T47D (cell line): Measurements from ENCODE around the gene OTX2.

ENCODE experiments used
- DNase-seq, 2 experiments: peaks; one replicate each; pipeline versions ENCODE4 v3.0.0 to v3.0.0-alpha.2; 2011 to 2012; ENCODE audit warnings: low read depth in 1 of 2, low spot score in 1 of 2
- JUND ChIP-seq: IDR thresholded peaks from 2 replicates; pipeline ENCODE4 v1.6.1; 2012; ENCODE audit warnings: low read depth
- in situ Hi-C: cut with HindIII; loops from 2 replicates; pipeline ENCODE4 v1.10.0; 2016; ENCODE audit warnings: low sequenced_read_pairs, low pct_unique_long_range_greater_than_20kb

The OTX2 gene

DNA sequence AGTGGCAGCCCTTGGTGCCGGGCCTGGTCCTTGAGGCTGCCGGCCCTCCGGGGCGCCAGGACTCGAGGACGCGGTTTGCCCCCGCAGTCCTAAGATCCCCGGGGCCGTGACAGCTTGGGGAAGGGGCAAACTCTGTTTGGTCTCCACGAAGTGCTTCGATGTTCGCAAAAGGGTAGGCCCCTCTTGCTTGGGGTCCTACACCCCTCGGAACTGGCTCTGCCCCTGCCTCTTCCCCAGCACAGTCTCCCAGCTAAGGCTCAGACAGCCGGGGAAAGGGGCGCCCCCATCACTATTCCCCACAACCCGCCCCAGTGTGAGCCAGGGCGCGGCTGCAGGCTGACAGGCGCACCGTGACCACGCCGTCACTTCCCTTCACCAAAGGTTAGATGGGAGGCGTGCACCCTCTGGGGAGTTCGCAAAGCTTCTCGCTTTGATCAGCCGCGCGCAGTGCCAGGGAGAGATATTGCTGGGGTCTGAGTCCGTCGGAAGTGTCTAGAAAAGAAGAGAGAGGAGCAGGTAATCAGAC, 7.2 kb upstream of the OTX2 start:
- in situ Hi-C loops = no loop called here
- TF ChIP-seq JUND = no peak

DNA sequence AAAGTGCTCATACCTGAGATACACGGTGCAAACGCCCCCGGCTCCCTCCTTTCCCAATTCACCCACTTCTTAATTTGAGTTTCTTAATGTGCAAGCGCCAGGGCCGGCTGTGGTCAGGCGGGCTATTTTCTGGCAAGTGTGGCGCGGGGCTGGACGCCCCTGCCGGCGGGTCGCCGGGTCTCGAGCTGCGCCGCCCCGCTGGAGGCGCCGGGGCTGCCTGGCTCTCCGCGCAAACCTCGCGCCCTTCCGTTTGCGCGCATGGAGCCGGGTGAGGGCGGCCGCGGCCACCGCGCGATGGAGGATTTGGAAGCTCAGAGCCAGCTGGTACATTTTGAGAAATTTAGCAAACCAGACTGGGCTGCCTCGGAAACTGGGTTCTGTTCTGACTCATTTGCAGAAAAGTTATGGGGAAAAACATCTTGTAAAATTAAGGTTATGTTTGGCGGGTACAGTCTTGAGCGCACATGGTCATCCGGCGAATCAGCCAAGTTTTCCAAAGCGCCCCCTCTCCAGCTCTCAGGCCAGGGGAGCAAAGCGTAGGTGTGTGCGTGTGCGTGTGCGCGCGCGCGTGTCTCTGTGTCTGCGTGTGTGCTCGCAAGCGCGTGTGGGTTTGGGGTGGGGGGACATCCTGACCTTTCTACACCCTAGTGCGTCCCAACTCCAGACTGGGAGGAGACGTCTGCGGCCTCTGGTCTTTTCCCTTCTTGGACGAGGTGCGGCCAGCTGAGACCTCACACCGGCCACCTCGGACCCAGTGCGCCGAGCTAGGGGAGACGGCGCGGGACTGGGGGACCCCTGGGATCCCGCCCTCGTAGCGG, 6.5 kb upstream of the OTX2 start:
- no peak for TF ChIP-seq JUND
- in situ Hi-C loops = no loop called here
- no peak for DNase-seq

More for the DNA sequence above, 7.2 kb upstream of the OTX2 start:
- DNase-seq = no peak

DNA sequence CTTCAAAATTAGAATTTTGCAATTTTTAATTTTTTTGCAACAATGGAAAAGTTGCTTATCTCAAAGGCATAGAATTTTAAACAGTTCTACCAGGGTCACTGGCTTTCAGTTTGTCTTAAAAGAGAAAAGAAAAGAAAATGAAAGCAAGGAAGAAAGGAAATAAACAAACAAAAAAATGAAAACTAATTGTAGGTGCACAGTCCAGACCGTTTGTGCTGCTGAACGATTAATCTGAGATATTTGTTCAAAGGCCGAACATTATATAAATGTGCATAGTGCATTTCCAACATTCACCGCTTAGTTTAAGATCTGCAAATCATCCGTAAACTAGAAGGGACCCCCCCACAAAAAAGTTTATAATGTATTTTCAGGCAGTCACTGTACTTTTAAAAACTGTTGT, 5.5 kb upstream of the OTX2 start:
- in situ Hi-C loops = no loop called here
- no peak for DNase-seq
- TF ChIP-seq JUND = no peak

DNA sequence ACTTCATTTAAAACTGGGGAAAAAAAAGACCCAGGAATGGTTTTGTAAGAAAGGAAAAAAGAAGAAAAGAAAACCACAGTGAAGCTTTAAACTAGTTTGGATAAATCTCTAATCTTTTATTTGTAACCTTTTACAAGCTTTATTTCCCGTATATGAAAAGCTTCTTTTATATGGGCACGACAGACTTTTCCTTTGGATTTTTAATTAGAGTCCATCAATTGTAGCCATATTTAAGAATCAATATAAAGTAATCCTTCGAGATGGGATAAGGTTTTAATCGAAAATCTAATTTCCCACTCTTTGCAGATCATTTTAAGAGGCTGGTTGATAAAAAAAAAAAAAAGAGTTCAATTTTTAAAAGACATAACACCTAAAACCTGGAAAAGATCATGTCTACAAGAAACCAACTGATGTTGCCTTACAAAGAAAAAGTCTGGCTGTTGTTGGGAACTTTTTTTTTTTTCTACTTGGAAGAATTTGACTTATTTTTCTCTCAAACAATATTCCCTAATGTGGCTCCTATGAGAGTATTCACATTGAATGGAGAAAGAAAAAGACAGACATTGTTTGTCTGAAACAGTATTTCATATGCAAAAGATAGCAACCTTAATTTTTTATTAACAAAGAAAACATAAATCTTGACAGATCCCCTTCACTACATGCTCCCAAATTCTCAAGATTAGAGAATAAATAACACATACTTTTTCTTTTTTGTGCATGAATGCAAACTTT, 4.9 kb upstream of the OTX2 start:
- no peak for DNase-seq
- TF ChIP-seq JUND = no peak
- in situ Hi-C loops = no loop called here

DNA sequence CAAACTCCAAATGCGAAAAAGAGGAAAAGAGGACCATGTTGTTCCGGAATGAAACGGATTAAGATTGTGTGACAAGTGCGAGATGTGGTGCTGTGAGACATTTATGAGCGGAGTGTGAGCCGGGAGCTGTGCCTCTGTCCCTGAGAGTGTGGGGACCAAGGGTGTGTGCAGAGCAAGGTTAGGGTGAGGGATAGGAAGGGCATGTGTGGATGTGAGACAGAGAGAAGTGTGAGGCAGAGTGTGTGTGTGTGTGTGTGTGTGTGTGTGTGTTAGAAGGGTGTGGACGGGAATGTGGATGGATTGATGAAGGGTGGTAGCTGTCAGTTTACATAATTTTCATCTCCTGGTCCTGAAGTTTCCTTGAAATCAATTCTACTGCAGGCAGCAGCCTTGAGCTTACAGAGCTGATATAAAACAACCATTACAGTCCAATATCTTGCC, 4.3 kb upstream of the OTX2 start:
- no peak for DNase-seq
- no peak for TF ChIP-seq JUND
- in situ Hi-C loops = no loop called here

DNA sequence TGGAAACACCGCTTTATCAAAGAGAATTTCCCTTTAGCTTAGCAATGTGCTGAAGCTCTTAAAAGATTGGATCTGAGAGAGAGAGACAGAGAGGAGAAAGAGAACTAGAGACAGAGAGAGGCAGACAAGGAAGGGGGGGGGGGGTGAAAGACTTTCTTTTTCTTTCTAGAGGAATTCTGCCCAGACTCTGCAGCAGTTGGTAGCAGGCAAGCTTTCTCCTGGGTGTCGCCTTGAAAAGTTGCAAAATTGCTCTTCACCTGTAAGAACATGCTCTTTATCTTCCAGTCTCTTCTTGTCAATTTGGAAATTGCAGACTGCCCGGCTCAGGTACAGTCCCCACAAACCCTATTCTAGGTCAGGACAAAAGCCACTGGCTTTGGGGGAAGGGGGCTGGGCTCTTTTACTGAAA, 2.9 kb upstream of the OTX2 start:
- in situ Hi-C loops = no loop called here
- DNase-seq = no peak
- TF ChIP-seq JUND = no peak

DNA sequence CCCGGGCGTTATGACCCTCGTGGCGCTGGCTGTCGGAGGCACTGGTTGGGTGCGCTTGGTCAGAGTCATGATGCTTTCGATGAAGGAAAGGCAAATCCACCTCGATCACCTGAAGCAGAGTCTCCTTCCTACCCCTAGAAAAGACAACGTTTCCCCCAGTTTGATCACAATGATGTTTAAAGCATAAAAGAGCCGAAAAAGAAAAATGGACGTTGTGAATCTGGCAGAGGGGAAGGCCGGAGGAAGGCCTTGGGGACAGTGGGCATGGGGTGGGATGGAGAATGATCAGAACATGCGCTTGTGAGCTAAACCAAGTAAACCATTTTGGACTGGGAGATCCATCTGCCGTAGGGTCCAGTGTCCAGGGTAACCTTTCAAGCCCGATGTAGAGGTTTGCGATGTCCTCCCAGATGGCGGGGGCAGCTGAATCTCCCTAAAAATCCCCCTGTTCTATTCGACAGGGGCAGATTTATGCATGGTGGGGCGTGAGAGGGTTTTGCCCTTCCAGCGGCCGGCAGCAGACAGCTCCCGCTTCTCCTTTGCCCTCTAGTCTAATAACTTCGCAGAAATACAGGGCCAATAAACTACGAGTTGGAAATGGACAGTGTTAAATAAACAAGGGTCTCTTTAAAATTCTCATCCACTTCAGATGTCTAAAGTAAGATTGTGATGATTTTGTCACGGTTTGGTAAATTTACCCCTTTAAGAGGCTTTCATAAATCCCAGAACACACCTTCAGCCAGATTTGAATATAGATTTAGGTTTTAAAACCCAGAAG, 2.3 kb upstream of the OTX2 start:
- in situ Hi-C loops = no loop called here

DNA sequence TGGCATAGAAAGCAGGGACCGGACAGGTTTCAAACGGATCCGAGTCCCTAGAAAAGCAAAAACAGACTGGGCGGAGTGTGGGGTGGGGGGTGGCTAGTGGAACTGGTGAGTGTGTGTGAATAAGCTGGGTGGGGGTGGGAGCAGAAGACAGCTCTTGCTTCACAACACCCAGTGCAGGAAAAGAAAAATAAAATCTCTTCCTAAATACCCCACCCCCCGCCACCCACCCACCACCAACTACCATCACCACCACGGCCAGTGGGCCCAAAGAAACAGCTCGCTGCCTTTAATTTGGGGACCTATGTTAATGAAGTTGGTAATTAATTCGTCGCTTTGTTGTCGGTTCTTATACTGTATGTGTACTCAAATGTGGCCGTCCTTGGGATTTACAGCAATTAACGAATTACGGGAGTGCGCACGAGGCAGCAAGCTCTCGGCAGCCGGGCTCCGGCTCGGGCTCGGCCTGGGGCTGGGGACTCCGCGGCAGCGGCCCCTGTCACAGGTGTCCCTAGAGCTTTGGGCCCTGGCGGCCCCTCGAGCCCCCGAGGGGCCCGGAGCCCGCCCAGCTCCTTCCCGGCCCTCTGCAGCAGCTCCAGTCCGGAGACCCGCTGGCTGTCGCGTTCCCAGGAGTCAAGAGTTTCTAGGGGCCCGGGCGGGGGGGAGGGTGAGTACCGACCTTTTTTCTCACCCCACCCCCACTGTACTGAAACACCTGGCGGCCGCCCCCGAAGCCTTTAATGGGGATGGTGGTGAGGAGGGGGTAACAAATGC, 1.5 kb upstream of the OTX2 start:
- DNase-seq = no peak
- TF ChIP-seq JUND = no peak
- in situ Hi-C loops = no loop called here

More for the DNA sequence above, 2.3 kb upstream of the OTX2 start:
- DNase-seq = no peak
- no peak for TF ChIP-seq JUND

DNA sequence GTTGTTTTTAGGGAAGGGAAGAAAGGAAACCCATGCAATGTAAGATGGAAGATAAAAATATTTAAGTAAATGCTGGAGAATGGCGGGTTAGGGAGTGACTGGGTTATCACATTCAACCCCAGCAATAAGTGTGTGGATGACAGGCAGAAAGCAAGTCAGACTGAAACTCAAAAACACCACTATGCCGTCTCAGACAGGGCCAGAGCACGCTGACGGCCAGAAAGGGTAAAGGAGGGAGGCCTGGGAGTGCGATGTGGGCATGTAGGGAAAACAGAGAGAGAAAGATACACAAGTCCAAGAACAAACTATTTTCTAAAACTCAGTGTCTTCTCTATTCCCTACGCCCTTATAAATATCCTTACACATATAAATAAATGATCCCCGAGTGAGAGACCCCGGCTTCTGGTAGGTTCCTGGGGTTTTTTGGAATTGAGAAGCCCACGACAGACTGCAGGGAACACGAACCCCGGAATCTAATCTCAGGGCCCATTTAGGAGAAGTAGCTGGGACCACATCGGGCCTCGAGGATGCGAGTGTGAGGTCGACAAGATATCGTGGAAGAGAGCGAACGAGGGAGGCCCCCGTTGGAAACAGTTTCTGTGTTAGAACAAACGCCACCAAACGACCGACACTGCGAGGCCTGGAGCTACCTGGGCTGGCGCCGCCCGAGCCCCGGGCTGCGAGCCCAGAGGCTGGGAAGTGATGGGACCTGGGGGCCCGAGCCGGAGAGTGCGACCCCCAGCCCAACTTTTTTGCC, 735 bp upstream of the OTX2 start:
- in situ Hi-C loops = no loop called here
- TF ChIP-seq JUND = no peak
- no peak for DNase-seq

DNA sequence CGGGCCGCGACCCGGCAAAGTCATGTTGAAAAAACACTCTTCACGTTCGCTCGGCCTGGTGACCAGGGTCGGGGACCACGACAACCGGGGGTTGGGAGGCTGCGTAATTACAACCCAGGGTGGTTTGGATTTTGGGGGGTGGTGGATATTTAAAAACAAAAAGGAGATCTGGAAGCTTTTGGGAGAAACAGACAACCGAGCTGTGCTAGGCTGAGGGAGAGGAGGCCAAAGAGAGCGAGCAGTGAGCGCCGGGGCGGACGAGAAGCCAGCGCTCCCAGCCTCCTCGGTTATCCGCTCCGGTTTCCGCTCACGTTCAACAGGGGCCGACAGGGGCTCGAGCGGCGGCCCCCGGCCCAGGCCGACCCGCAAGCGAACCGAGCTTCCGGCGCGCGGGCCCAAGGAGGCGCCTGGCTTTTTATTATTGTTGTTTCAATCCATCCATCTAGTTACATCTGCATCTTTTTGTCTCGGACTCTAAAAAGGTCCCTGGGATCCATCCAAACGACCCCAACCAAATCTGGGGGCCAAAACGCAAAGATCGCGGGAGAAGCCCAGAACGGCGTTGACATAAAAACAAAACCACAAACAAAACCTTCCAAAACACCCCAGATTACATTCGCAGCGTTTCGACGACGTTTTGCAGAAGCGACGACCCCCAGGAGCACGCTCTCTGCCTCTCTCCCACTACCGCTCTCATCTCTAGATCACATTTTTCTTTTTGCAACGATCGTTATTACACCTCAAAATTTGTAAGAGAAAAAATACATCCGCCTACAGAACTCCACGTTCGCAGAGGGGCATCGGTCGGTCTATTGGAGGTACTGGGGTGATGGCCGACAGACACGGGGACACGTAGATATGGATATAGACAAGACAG, 771 bp downstream of the OTX2 start:
- in situ Hi-C loops = no loop called here
- TF ChIP-seq JUND = no peak
- no peak for DNase-seq
